ENCODE results near the gene ECE1.

The ECE1 gene

GRCh38 chr1:21313203-21313885, 23.1 kb upstream of the ECE1 start:
- Histone ChIP-seq H3K4me3 (replicated peaks; ENCODE audit: low read depth, low read length) (no peak overlapping the region), H3K27me3 (replicated peaks; ENCODE audit: control insufficient read depth, insufficient read depth, low read length) (no peaks in the 10 kb centered on the region), H3K36me3 (ENCODE audit: control insufficient read depth, insufficient read depth, low read length) (no peaks in the 10 kb centered on the region)
- no peak for TF ChIP-seq CTCF (IDR thresholded peaks at IDR 0.05; ENCODE audit: insufficient read depth, low read length, poor library complexity, severe bottlenecking)
- no peak for DNase-seq (ENCODE audit: extremely low read depth, insufficient read length)

DNA sequence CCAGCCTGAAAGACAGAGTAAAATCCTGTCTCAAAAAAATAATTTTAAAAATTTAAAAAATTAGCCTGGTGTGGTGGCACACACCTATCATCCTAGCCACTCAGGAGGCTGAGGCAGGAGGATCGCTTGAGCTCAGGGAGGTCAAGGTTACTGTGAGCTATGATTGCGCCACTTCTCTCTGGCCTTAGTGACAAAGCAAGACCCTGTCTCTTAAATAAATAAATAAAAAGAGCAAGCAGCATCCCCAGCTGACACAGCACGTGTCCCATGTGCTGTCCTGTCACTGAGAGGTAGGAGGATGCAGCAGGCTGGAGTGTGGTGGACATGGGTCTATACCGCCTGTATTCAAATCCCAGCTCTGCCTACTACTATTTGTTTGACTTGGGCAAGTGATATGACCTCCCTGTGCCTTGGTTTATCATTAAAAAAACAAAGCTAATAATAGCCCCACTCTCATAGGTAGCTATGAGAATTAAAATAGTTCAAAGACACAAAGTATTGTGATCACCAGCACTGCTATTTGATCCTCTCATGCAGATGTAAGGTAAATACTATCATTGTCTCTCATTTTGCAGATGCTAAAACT, 22.2 kb upstream of the ECE1 start:
- Histone ChIP-seq H3K27me3 (replicated peaks; ENCODE audit: control insufficient read depth, insufficient read depth, low read length) (no peaks in the 10 kb centered on the region), H3K4me3 (replicated peaks; ENCODE audit: low read depth, low read length) (no peak overlapping the region), H3K36me3 (ENCODE audit: control insufficient read depth, insufficient read depth, low read length) (no peaks in the 10 kb centered on the region)
- no peak for DNase-seq (ENCODE audit: extremely low read depth, insufficient read length)
- no peak for TF ChIP-seq CTCF (IDR thresholded peaks at IDR 0.05; ENCODE audit: insufficient read depth, low read length, poor library complexity, severe bottlenecking)

- TF ChIP-seq CTCF (IDR thresholded peaks at IDR 0.05; ENCODE audit: insufficient read depth, low read length, poor library complexity, severe bottlenecking): no peak
- H3K36me3 ChIP-seq (ENCODE audit: control insufficient read depth, insufficient read depth, low read length): no peaks in the 10 kb centered on the region
- no peak for DNase-seq (ENCODE audit: extremely low read depth, insufficient read length)
- H3K27me3 ChIP-seq (replicated peaks; ENCODE audit: control insufficient read depth, insufficient read depth, low read length): no peaks in the 10 kb centered on the region
- no peak overlapping the region for H3K4me3 ChIP-seq (replicated peaks; ENCODE audit: low read depth, low read length)
These were observed 20.8 kb upstream of the ECE1 start for GRCh38 chr1:21311016-21311415.

- no peaks in the 10 kb centered on the region for H3K27me3 ChIP-seq (replicated peaks; ENCODE audit: control insufficient read depth, insufficient read depth, low read length)
- TF ChIP-seq CTCF (IDR thresholded peaks at IDR 0.05; ENCODE audit: insufficient read depth, low read length, poor library complexity, severe bottlenecking): no peak
- H3K36me3 ChIP-seq (ENCODE audit: control insufficient read depth, insufficient read depth, low read length): no peaks in the 10 kb centered on the region
- no peak for DNase-seq (ENCODE audit: extremely low read depth, insufficient read length)
- no peak overlapping the region for H3K4me3 ChIP-seq (replicated peaks; ENCODE audit: low read depth, low read length)
These were observed 18.8 kb upstream of the ECE1 start for GRCh38 chr1:21308847-21309652.

- DNase-seq (ENCODE audit: extremely low read depth, insufficient read length): no peak
- no peak overlapping the region for H3K4me3 ChIP-seq (replicated peaks; ENCODE audit: low read depth, low read length)
- H3K27me3 ChIP-seq (replicated peaks; ENCODE audit: control insufficient read depth, insufficient read depth, low read length): no peaks in the 10 kb centered on the region
- no peaks in the 10 kb centered on the region for H3K36me3 ChIP-seq (ENCODE audit: control insufficient read depth, insufficient read depth, low read length)
- TF ChIP-seq CTCF (IDR thresholded peaks at IDR 0.05; ENCODE audit: insufficient read depth, low read length, poor library complexity, severe bottlenecking): no peak
These were observed 18.1 kb upstream of the ECE1 start for GRCh38 chr1:21308330-21308729.
